Lung (tissue), 12 donors: ENCODE measurements around the gene PTPRE. TPM values are rescaled to one million over a fixed set of nuclear protein-coding genes. Genes with fewer than 3 reads are reported as not detected.

Experiments used
- ATAC-seq: fragments of 200-7000 bp; cut with Tn5 transposase; one replicate; pipeline ENCODE4 v1.9.1; 2020; ENCODE audit warnings: moderate number of reproducible peaks; ENCODE audit not compliant: insufficient read depth, low FRiP score
- DNase-seq, 3 donors: peaks; one replicate each; pipeline ENCODE4 v3.0.0-alpha.2; 2013 to 2017
- H3K27ac ChIP-seq, 2 donors: one replicate each; pipeline ENCODE4 v1.5.1; 2013; ENCODE audit warnings: mild to moderate bottlenecking in 2 of 2, moderate library complexity in 2 of 2, control low read depth in 1 of 2, inconsistent platforms in 1 of 2, low read depth in 1 of 2, low read length in 1 of 2
- H3K27me3 ChIP-seq, 3 donors: one replicate each; pipeline ENCODE4 v1.5.1; 2013; ENCODE audit warnings: low read length in 2 of 3; ENCODE audit not compliant: control insufficient read depth in 3 of 3, insufficient read depth in 3 of 3
- H3K36me3 ChIP-seq, 4 donors: one replicate each; pipeline ENCODE4 v1.5.1; 2013; ENCODE audit warnings: low read length in 4 of 4, mild to moderate bottlenecking in 1 of 4, moderate library complexity in 1 of 4; ENCODE audit not compliant: control insufficient read depth in 4 of 4, insufficient read depth in 4 of 4
- H3K4me1 ChIP-seq, 5 donors: one replicate each; pipeline ENCODE4 v1.5.1; 2013; ENCODE audit warnings: low read length in 5 of 5, mild to moderate bottlenecking in 2 of 5, moderate library complexity in 1 of 5; ENCODE audit not compliant: control insufficient read depth in 5 of 5, insufficient read depth in 5 of 5
- H3K4me3 ChIP-seq: one replicate; pipeline ENCODE4 v1.5.1; 2013; ENCODE audit warnings: mild to moderate bottlenecking, control low read depth, moderate library complexity
- H3K9ac ChIP-seq, 2 donors: one replicate each; pipeline ENCODE4 v1.5.1; 2013; ENCODE audit warnings: low read length in 2 of 2, control low read depth in 1 of 2; ENCODE audit not compliant: insufficient read depth in 1 of 2
- H3K9me3 ChIP-seq, 4 donors: one replicate each; pipeline ENCODE4 v1.5.1; 2013; ENCODE audit warnings: low read length in 3 of 4, mild to moderate bottlenecking in 1 of 4, moderate library complexity in 1 of 4; ENCODE audit not compliant: control insufficient read depth in 4 of 4, insufficient read depth in 3 of 4
- CTCF ChIP-seq: IDR thresholded peaks from 2 replicates; pipeline ENCODE4 v1.5.1; 2012; ENCODE audit warnings: mild to moderate bottlenecking; ENCODE audit errors: control extremely low read depth, extremely low read depth
- WGBS, 2 donors: extraction: QIAGEN DNeasy Blood & Tissue Kit; methylation state at CpG; one replicate each; pipeline ENCODE4 v1.1.7; 2013; 5-methylcytosine and 5-hydroxymethylcytosine counted together
- polyA plus RNA-seq, 2 donors: library from polyadenylated mRNA; stranded (reverse); fragments of 200-250 nt; gene quantifications; one replicate each; pipeline ENCODE4 v1.2.1, GENCODE V29; 2013
- total RNA-seq, 2 donors: library from RNA; depleted of rRNA in 1 of 2; stranded (reverse); fragments of >200 nt in 1 of 2; gene quantifications; one replicate each; pipeline ENCODE4 v1.2.1, GENCODE V29; 2014 to 2021
- donor health status: control.
- donor health status: control.
- donor health status: Bipolar disorder and iron deficiency.
- donor health status: healthy.
- donor health status: DM: yes; HTN: yes; CAD: no.

Gene PTPRE
- total and polyA plus RNA-seq, 4 donors, result 15.5 to 68.7 (median 36.5) TPM

GRCh38 chr10:127915324-127915723, 8.4 kb downstream of the PTPRE start:
- Histone ChIP-seq H3K27me3 (no peaks in the 10 kb centered on the region), H3K4me1 (peaks cover 0 to 21% (median 4%) of the 10 kb centered on the region in 5 donors), H3K27ac (no peak overlapping the region), H3K9me3 (peaks cover 0 to 2% (median 0%) of the 10 kb centered on the region in 4 donors), H3K9ac (no peak overlapping the region), H3K4me3 (no peak overlapping the region), H3K36me3 (no peaks in the 10 kb centered on the region)
- DNase-seq (no peak), ATAC-seq (no peak)
- TF ChIP-seq CTCF, result no peak
- 86 to 91% methylated on average over 4 of the region's 4 CpGs for WGBS, 2 donors

DNA sequence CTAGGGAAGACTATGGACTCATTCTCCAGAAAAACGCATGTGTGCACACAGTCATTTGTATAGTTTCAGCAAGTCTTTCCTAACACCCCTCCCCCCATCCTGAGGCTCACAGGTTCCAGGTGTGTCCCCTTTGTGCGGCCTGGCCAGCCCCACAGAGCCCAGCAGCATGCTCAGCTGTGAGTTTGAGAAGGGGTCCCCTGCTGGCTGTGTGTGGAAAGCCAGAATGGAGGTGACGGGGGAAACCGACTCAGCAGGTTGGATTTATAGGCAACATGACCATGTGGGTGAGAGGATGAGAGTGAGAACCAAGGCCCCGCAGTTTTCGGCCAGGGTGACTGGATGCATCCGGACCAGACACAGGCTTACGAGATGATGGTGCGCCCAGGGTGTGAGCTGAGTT, 9.9 kb downstream of the PTPRE start:
- 98% methylated on average over 9 of the region's 9 CpGs for WGBS, 2 donors
- no peak for ATAC-seq

DNA sequence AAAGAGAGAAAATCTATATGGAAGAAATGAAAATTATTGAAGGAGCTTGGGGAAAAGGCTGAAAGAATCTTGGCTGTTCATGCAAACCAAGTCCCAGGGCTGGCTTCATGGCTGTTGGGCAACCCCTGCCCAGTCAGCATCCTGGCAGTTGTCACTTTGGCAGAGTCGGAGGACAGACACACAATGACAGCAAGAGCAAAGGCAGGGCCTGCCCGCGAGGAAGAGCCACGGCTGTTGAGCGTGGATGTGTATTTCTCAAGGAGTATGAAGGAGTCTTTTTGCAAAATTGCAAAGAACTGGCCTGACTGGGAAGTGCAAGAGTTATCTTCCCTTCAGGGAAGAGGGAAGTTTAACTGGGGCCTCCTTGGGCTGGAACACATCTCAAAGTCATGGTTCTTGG, 11.7 kb downstream of the PTPRE start:
- ATAC-seq, result no peak
- Histone ChIP-seq H3K4me3 (no peak overlapping the region), H3K27ac (peak overlapping the region in 1 of 2 donors; percentile 42), H3K36me3 (no peaks in the 10 kb centered on the region), H3K9ac (no peak overlapping the region), H3K9me3 (no peaks in the 10 kb centered on the region), H3K27me3 (no peaks in the 10 kb centered on the region), H3K4me1 (peaks cover 0 to 34% (median 0%) of the 10 kb centered on the region in 5 donors)
- TF ChIP-seq CTCF, result no peak
- no peak for DNase-seq
- WGBS, 2 donors, result 37 to 70% methylated on average over 5 of the region's 5 CpGs

More for the DNA sequence above, 9.9 kb downstream of the PTPRE start:
- no peak for DNase-seq
- Histone ChIP-seq H3K4me1 (peaks cover 0 to 29% (median 3%) of the 10 kb centered on the region in 5 donors), H3K9me3 (peaks cover 0 to 2% (median 0%) of the 10 kb centered on the region in 4 donors), H3K4me3 (no peak overlapping the region), H3K27me3 (no peaks in the 10 kb centered on the region), H3K27ac (no peak overlapping the region), H3K9ac (no peak overlapping the region), H3K36me3 (no peaks in the 10 kb centered on the region)
- TF ChIP-seq CTCF, result no peak
